Osteoblast (primary cell): ENCODE data around the gene EDN2. TPM values are rescaled to one million over a fixed set of nuclear protein-coding genes. Genes with fewer than 3 reads are reported as not detected.

ENCODE experiments used
- DNase-seq: peaks from one replicate; pipeline ENCODE4 v3.0.0; 2011; ENCODE audit warnings: low spot score, mixed read lengths; ENCODE audit not compliant: insufficient read length; ENCODE audit errors: missing footprints
- H2AFZ ChIP-seq: 2 replicates; pipeline ENCODE4 v1.6.0; 2011; ENCODE audit warnings: mild to moderate bottlenecking, low read length
- H3K27ac ChIP-seq: 2 replicates; pipeline ENCODE4 v1.5.1; 2011; ENCODE audit warnings: mild to moderate bottlenecking, low read depth, low read length, moderate library complexity
- H3K27me3 ChIP-seq: 2 replicates; pipeline ENCODE4 v1.6.0; 2012; ENCODE audit warnings: mild to moderate bottlenecking, control low read depth, inconsistent platforms, low read length, moderate library complexity; ENCODE audit not compliant: insufficient read depth
- H3K36me3 ChIP-seq: 2 replicates; pipeline ENCODE4 v1.5.1; 2011; ENCODE audit warnings: mild to moderate bottlenecking, low read length, control low read depth, moderate library complexity; ENCODE audit not compliant: insufficient read depth
- H3K4me1 ChIP-seq: 2 replicates; pipeline ENCODE4 v1.5.1; 2011; ENCODE audit warnings: mild to moderate bottlenecking, low read length, control low read depth, moderate library complexity; ENCODE audit not compliant: insufficient read depth
- H3K4me2 ChIP-seq: 2 replicates; pipeline ENCODE4 v1.6.0; 2011; ENCODE audit warnings: mild to moderate bottlenecking, low read length; ENCODE audit not compliant: insufficient read depth
- H3K4me3 ChIP-seq: fragments of 200-600 bp; sonication (generic); 3 replicates; pipeline ENCODE4 v1.5.1; 2012; ENCODE audit warnings: mild to moderate bottlenecking, low read length, inconsistent platforms; ENCODE audit not compliant: insufficient read depth
- H3K79me2 ChIP-seq: 2 replicates; pipeline ENCODE4 v1.6.0; 2012; ENCODE audit warnings: mild to moderate bottlenecking, low read length, control low read depth, inconsistent platforms; ENCODE audit not compliant: insufficient read depth
- H3K9me3 ChIP-seq: 2 replicates; pipeline ENCODE4 v1.5.1; 2011; ENCODE audit warnings: low read depth, low read length, control low read depth
- H4K20me1 ChIP-seq: 2 replicates; pipeline ENCODE4 v1.6.0; 2012; ENCODE audit warnings: mild to moderate bottlenecking, low read length, control low read depth; ENCODE audit not compliant: insufficient read depth
- CTCF ChIP-seq: IDR thresholded peaks from 2 replicates; pipeline ENCODE4 v1.5.1; 2011; ENCODE audit warnings: mild to moderate bottlenecking, low read depth, low read length, moderate library complexity; ENCODE audit errors: extremely low read depth
- total RNA-seq: library from RNA; depleted of rRNA; stranded (reverse); fragments of >200 nt; gene quantifications from 2 replicates; pipeline ENCODE4 v1.2.3, GENCODE V29; 2012

The EDN2 gene
- total RNA-seq, 1 donor = not detected

- Histone ChIP-seq H3K4me3 (no peak overlapping the region), H3K4me2 (no peak overlapping the region), H3K4me1 (peaks cover 13% of the 10 kb centered on the region), H3K36me3 (no peaks in the 10 kb centered on the region), H2AFZ (no peak overlapping the region), H3K27ac (no peak overlapping the region), H3K9me3 (no peaks in the 10 kb centered on the region), H3K79me2 (no peaks in the 10 kb centered on the region), H3K27me3 (peaks cover 6% of the 10 kb centered on the region), H4K20me1 (peaks cover 4% of the 10 kb centered on the region)
- peak; percentile 43 for DNase-seq
- no peak for TF ChIP-seq CTCF
These were observed 9.8 kb downstream of the EDN2 start for GRCh38 chr1:41474490-41475271.

GRCh38 chr1:41473738-41474362 lies 10.6 kb downstream of the EDN2 start:
- H3K36me3 ChIP-seq = no peaks in the 10 kb centered on the region
- no peaks in the 10 kb centered on the region for H3K79me2 ChIP-seq
- no peak overlapping the region for H3K27ac ChIP-seq
- peaks cover 13% of the 10 kb centered on the region for H3K4me1 ChIP-seq
- H4K20me1 ChIP-seq = peaks cover 4% of the 10 kb centered on the region
- no peak overlapping the region for H2AFZ ChIP-seq
- H3K9me3 ChIP-seq = no peaks in the 10 kb centered on the region
- DNase-seq = no peak
- TF ChIP-seq CTCF = no peak
- no peak overlapping the region for H3K4me3 ChIP-seq
- peaks cover 6% of the 10 kb centered on the region for H3K27me3 ChIP-seq
- no peak overlapping the region for H3K4me2 ChIP-seq

GRCh38 chr1:41471658-41472057 lies 12.8 kb downstream of the EDN2 start:
- Histone ChIP-seq H3K27ac (no peak overlapping the region), H3K4me3 (no peak overlapping the region), H3K79me2 (no peaks in the 10 kb centered on the region), H2AFZ (no peak overlapping the region), H3K27me3 (peaks cover 15% of the 10 kb centered on the region), H4K20me1 (peaks cover 4% of the 10 kb centered on the region), H3K36me3 (no peaks in the 10 kb centered on the region), H3K4me1 (peaks cover 9% of the 10 kb centered on the region), H3K4me2 (no peak overlapping the region), H3K9me3 (no peaks in the 10 kb centered on the region)
- TF ChIP-seq CTCF = no peak
- DNase-seq = peak; percentile 68

- H4K20me1 ChIP-seq = no peaks in the 10 kb centered on the region
- no peak overlapping the region for H2AFZ ChIP-seq
- H3K27me3 ChIP-seq = peaks cover 18% of the 10 kb centered on the region
- DNase-seq = no peak
- H3K4me1 ChIP-seq = no peaks in the 10 kb centered on the region
- no peaks in the 10 kb centered on the region for H3K9me3 ChIP-seq
- H3K79me2 ChIP-seq = no peaks in the 10 kb centered on the region
- no peak for TF ChIP-seq CTCF
- H3K27ac ChIP-seq = no peak overlapping the region
- H3K4me3 ChIP-seq = no peak overlapping the region
- no peaks in the 10 kb centered on the region for H3K36me3 ChIP-seq
- no peak overlapping the region for H3K4me2 ChIP-seq
These were observed 14.8 kb downstream of the EDN2 start for GRCh38 chr1:41469706-41470105.
